Measurements from ENCODE around the gene TIAM2.
"Not testable (repeated sequence)": the region's sequence is repeated elsewhere in the genome, so short reads cannot be mapped to it uniquely, and the experiment has no call there.

TIAM2 gene

DNA sequence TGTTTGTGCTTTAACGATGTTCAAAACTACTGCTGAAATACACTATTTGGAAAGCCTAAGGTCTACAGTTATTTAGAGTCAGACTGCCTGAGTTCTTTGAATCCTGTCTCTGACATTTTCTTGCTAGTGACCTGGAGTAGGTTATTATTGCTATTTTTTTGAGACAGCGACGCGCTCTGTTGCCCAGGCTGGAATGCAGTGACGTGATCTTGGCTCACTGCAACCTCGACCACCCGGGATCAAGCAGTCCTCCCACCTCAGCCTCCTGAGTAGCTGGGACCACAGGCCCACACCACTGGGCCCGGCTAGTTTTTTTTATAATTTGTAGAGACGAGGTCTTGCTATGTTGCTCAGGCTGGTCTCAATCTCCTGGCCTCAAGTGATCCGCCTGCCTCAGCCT lies 96.6 kb downstream of the TIAM2 start:
- DNase-seq = no peak

DNA sequence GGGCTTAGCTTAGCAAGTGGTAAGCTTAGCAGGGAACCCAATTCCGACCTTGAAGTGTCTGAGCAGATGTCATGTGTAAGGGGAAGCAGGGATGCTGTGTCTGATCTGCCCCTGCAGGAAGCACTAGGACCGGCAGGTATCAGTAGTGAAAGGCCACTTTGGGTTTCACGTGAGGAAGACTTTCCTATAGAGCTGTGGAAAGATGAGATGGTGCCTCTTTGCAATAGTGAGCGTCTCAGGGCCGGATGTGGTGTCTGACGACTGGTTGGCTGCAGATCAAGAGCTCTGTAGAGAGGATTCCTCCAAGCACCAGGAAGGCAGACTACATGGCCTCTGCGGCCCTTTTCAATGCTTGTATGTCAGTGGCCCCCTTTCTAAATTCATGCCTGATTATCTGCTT lies 98.3 kb downstream of the TIAM2 start:
- no peak for DNase-seq

DNA sequence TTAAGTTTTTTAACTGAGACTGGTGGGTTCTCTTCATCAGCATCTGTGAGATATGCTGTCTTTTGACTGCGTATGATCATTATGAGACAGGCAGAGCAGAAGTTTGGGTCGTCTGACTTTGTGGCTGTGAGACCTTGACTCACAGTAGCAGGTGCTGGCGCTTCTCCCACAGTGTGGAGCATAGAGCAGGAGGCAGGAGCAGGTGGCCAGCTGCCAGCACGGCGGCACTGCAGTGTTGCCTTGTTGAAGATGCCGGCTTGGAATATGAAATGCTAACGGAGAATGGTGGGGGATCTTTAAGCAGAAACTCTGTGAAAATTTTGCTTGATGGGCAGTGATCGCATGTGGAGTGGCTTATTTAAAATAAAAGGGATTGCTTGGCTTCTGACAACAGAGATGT lies 105.0 kb downstream of the TIAM2 start:
- DNase-seq = peak in 23 of 58 donors; percentile 2 to 57 (median 16)

DNA sequence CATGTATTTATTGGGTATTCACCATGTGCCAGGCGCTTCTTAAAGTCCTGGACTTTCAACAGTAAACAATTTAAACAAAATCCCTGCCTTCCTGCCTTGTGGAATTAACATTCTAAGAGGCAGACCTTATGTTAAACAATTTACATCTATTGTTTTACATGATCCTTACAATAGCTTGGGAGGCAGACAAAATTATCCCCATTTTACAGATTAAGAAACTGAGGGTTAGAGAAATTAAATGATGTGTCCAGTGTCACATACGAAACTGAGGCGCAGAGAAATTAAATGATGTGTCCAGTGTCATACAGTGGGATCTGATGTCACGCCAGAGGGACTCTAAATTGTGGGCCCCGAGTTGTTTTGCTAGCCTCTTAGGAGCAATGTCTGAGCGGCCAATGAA lies 105.5 kb downstream of the TIAM2 start:
- DNase-seq = no peak

GRCh38 chr6:155103083-155103645 lies 108.0 kb downstream of the TIAM2 start:
- DNase-seq = not testable (repeated sequence)

- DNase-seq = no peak
These were observed 108.8 kb downstream of the TIAM2 start for GRCh38 chr6:155103816-155104366.

DNA sequence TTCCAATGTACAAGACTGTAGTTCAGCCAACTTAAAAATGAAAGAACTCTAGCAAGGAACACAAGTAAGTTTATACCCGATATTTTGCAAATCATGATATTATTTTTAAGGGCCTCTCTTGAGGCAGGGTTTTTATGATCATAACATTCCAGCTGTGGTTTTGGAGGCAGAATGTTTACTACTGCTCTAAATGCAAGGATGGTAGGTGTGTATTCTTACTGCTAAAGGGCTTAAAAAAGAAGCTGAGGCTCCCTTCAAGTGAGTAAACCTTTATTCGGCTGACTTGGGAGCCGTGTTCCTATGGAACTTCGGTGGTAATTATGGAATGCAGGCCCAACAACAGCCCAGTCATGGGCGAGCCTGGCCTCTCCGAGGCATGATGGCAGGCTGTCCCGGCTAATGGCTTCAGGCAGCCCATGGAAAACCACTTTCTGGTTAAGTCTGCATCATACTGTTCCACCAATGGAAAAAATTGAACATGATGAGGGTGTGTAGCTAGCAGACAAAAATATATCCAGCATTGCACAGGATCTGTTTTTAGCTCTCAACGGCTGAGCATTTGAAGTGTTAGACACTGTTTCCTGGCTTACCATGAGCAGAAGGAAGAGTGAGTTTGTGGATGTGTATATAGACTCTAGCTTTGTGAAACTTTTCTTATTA lies 111.5 kb downstream of the TIAM2 start:
- peak in 4 of 58 donors; percentile 6 to 13 (median 12) for DNase-seq

GRCh38 chr6:155107432-155108069 lies 112.4 kb downstream of the TIAM2 start:
- no peak for DNase-seq

- no peak for DNase-seq
These were observed 113.1 kb downstream of the TIAM2 start for GRCh38 chr6:155108070-155108820.

DNA sequence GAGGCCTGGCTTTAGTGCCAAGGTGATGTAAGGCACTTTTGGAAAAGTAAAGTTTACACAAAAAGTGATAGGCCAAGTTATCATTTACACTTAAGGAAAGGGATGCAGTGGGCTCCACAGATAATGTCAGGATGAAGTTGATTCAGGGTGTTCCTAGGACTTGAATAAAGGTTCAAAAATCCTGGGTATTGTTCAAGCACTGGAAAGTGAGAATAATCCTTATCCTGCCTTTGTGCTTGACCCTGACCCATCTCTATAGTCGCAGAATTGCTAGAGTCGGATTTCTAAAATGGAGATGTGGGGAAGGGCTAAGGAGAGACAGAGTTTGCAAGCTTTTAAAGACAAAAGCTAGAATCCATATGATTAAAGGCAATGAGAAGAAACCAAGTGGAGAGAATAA lies 115.6 kb downstream of the TIAM2 start:
- DNase-seq = no peak

GRCh38 chr6:155112757-155113156 lies 117.6 kb downstream of the TIAM2 start:
- DNase-seq = no peak

GRCh38 chr6:155115893-155116570 lies 120.9 kb downstream of the TIAM2 start:
- DNase-seq = no peak

DNA sequence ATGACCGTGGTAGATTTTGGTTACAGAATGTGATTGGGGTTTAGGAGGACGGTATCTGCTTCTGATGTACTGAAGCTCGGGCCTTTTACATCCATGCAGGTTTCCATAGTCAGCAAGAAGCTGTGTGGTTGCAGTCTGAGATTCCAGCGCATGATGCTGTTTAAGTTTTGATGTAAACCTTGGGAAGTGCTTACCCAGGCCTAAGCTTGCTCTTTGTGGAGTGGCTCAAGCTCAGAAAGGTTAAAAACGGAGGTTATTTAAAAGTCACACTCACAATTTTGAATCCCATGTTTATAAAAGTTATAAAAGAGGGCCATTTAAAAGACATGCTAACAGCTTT lies 121.4 kb downstream of the TIAM2 start:
- no peak for DNase-seq

GRCh38 chr6:155117256-155117655 lies 122.1 kb downstream of the TIAM2 start:
- no peak for DNase-seq

DNA sequence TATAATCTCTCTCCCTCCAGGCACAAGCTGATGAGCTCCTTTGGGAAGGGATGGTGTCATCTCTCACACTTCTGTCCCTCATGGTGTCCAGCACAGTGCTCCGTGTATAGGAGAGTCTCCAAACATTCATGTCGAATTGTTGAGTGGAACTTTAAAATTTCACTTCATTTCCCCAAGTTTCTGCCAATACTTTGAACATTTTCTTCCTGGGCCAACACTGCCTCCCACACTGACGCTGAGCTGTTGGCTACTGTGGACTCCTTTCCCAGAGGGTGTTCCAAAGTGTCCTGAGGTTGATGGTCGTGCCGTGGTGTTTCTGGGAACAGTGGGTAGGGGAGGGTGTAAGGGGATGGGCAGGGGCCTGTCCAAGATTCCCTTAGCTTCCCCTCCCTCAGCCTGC lies 122.7 kb downstream of the TIAM2 start:
- no peak for DNase-seq

GRCh38 chr6:155119201-155119600 lies 124.1 kb downstream of the TIAM2 start:
- not testable (repeated sequence) for DNase-seq

DNA sequence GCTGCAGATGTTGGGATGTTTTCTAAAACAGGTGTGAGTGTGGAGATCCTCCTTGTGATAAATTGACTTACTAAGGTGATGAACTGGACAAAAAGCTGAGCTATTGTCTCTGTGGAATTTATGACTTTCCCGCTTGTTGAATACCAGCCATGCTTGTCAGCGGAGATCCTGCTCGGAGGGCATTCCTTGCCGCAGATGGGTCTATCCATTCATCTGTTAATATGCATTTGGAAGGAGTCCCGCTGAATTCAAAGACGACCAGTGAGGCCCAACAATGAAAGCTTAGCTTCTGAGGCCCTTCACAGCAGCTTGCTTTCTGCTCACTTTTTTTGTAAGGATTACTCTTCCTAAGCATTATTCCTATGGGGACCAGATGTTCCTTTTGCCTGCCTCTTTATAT lies 124.9 kb downstream of the TIAM2 start:
- no peak for DNase-seq

DNA sequence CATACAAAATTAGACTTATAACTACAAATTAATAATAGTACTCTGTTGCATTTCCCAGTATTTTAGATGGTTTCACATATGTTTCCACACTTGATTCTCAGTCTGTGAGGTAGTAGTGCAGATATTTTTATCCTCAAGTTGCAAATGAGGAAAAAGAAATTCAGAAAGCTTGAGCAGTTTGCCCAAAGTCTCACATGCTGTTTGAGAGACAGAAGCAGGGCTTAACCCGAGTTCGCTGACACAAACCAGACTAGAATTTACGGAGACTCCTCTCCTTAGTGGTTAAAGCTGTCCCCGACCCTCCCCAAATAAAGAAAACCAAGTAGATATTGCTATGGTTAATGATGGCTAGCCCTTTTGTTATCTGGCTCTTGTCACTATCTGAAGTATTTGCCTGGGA lies 126.2 kb downstream of the TIAM2 start:
- peak in 1 of 58 donors; percentile 15 for DNase-seq

DNA sequence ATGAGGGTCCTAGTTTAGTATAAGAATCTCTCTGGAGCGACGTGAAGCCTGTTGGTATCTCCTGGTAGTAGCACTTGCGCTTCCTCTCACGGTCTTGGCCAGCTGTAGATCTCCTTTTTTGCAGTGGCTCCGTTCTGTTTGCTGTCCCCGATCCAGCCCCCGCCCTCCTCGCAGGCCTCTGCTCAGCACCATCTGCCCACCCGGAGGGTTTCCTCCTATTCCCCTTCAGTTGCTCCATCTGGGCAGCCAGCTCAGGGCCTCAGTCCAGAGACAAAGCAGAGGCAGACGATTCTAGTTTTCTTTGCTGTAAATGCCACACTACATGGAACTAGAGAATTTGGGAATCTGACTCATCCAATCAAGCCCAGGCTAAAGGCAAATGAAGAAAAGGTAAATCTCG lies 126.6 kb downstream of the TIAM2 start:
- DNase-seq = peak in 26 of 58 donors; percentile 4 to 57 (median 14)

DNA sequence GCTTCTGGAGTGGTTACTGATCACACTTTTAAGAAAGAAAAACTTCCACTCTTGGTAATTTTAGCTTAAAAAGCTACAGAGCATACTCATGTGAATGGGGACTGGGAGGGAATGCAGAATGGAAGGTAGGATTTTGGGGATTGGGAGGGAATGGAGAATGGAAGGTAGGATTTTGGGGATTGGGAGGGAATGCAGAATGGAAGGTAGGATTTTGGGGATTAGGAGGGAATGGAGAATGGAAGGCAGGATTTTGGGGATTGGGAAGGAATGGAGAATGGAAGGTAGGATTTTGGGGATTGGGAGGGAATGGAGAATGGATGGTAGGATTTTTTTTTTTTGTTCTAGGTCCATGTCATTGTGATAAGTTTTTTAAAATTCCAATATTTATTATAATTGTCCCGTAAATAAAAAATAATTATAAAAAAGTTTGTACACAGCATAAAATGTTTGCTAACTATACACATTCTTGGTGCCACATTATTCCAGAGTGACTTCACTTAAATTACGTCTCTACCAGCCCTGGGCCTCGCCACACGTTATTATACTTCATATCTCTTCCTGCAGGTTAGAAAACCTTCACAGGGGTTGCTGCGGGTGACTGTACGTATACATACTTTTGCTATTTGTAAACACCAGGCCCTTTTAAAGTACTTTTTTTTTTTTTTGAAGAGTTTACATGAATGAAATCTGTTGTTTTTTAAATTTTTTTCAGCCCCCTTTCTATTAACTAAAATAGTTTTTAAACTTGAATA lies 127.3 kb downstream of the TIAM2 start:
- DNase-seq = no peak

DNA sequence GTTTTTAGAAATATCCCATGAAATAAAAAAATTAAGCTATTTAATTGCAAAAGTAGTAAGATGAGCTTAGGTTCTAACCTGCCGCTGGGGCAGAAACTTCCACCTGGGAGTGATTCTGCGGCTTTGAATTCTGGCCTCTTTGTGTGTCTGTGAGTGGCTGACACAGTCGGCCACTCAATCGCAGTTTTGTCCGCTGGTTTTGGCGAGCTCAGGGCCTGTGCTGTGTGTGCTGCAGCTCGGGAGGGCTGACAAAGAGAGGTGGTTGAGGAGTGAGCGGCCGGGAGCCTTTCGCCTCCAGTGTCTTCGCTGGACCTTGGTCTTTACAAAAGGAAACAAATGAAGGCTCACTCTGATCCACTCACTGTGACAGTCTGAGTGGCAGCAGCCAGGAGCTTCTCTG lies 128.4 kb downstream of the TIAM2 start:
- DNase-seq = peak in 2 of 58 donors; percentile 7 to 9

Measured in anterior cingulate cortex (tissue), 58 donors.